ENCODE data around the gene PIK3CB.
A peak's percentile ranks its signal among the peaks of the same experiment; 100 is the strongest.
"Not testable (repeated sequence)": the region's sequence is repeated elsewhere in the genome, so short reads cannot be mapped to it uniquely, and the experiment has no call there.

Gene PIK3CB

DNA sequence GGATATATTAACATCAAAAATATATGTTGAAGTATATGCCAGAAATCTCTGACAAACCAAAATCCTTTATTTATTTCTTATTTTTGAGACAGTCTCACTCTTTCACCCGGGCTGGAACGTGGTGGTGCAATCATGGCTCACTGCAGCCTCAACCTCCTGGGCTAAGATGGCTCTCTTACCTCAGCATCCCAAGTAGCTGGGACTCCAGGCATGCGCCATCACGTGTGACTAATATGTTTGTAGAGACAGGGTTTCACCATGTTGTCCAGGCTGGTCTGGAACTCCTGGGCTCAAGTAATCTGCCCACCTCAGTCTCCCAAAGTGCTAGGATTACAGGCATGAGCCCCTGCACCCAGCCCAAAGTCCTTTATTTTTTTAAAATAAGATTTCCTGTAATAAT, 214.3 kb downstream of the PIK3CB start:
- TF ChIP-seq, protein P1, sequence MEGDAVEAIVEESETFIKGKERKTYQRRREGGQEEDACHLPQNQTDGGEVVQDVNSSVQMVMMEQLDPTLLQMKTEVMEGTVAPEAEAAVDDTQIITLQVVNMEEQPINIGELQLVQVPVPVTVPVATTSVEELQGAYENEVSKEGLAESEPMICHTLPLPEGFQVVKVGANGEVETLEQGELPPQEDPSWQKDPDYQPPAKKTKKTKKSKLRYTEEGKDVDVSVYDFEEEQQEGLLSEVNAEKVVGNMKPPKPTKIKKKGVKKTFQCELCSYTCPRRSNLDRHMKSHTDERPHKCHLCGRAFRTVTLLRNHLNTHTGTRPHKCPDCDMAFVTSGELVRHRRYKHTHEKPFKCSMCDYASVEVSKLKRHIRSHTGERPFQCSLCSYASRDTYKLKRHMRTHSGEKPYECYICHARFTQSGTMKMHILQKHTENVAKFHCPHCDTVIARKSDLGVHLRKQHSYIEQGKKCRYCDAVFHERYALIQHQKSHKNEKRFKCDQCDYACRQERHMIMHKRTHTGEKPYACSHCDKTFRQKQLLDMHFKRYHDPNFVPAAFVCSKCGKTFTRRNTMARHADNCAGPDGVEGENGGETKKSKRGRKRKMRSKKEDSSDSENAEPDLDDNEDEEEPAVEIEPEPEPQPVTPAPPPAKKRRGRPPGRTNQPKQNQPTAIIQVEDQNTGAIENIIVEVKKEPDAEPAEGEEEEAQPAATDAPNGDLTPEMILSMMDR (IDR thresholded peaks at IDR 0.05; ENCODE audit: extremely low read depth, insufficient read depth, missing control alignments) = no peak
- no peak for DNase-seq (ENCODE audit: low spot score)
- in situ Hi-C loops (cut with MboI; ENCODE audit: low pct_unique_long_range_greater_than_20kb, low sequenced_read_pairs, unreplicated experiment) = no loop called here

DNA sequence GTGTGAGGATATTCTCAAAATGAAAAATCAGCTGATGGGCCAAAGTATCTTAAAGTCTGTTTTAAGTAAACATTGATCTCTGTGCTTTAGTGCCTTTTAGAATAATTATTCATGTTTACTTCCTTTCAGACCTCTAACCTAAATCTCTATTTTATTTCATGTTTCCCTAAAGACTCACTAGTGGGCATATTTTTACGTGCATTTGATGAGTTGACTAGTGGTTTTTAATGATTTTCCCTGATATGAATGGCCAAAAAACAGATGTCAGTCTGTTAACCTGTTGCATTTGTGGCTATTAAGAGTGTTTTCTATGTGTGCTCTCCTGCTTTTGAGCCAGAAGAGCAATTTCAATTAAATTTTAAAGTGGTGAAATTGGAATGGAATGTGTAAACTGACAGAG, 219.3 kb downstream of the PIK3CB start:
- TF ChIP-seq, protein P1 (IDR thresholded peaks at IDR 0.05; ENCODE audit: extremely low read depth, insufficient read depth, missing control alignments) = no peak
- in situ Hi-C loops (cut with MboI; ENCODE audit: low pct_unique_long_range_greater_than_20kb, low sequenced_read_pairs, unreplicated experiment) = no loop called here

DNA sequence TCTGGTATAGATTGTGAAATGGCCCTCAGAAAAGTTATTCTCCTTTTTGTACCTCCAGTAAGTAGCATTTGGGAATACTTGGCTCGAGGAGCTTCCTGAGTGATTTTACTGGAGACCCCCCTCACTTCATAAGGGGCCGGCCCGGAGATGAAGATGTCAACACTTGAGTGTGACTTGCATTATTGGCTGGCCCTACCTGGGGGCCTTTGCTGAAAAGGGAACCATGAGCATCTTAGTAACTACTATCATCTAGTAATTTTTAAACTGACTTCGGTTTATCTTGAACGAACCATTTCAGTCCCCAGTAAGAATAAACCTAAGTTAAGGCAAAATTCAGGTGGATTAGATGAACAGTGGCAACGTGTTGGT, 224.8 kb downstream of the PIK3CB start:
- no peak for DNase-seq (ENCODE audit: low spot score)
- in situ Hi-C loops (cut with MboI; ENCODE audit: low pct_unique_long_range_greater_than_20kb, low sequenced_read_pairs, unreplicated experiment) = no loop called here
- TF ChIP-seq, protein P1 (IDR thresholded peaks at IDR 0.05; ENCODE audit: extremely low read depth, insufficient read depth, missing control alignments) = no peak

More for the DNA sequence above, 219.3 kb downstream of the PIK3CB start:
- DNase-seq (ENCODE audit: low spot score) = no peak

DNA sequence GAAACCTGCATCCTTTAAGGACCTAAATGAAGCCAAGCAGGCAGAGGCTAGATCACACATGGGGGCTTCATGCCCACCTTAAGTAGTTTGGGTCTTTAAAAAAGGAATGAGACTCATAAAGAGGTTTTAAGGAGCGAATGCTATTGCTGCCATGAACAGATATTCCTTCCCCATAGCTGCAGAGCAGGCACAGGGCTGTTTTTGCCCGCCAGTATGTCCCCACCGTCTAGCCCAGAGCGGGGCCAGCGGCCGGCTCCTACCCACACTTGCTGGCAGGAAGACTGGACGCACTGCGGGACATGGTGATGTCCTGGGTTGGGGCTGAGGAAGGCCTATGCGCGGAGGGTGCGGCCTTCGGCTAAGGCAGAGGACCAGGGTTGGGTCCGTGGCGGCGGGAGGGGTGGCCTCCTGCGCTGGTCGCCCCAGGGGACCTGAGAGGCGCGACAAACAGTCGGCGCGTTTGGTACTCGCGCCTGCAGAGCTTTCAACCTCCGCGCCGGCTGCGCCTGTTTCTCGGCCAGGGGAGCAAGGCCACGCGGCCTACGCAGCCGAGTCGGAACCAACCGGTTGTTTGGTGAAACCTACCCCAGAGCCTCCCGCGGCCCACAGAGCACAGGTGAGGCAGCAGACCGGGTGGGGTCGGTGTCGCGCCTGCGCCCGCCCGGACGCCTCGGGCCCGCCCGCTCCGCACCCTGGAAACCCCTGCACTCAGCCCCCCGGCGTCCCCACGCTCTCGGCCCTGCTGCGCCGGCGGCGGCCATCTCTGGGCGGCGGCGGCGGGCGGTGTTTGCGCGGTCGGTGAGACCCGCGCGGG, 226.2 kb downstream of the PIK3CB start, which contains the start of gene FAIM:
Gene FAIM (plus strand): TSS at position 450 of the 814 bp plus-strand sequence. CDS start 10,956 bp downstream, outside the sequence.
- DNase-seq (ENCODE audit: low spot score) = peak; percentile 75
- TF ChIP-seq, protein P1 (IDR thresholded peaks at IDR 0.05; ENCODE audit: extremely low read depth, insufficient read depth, missing control alignments) = no peak
- in situ Hi-C loops (cut with MboI; ENCODE audit: low pct_unique_long_range_greater_than_20kb, low sequenced_read_pairs, unreplicated experiment) = no loop called here

DNA sequence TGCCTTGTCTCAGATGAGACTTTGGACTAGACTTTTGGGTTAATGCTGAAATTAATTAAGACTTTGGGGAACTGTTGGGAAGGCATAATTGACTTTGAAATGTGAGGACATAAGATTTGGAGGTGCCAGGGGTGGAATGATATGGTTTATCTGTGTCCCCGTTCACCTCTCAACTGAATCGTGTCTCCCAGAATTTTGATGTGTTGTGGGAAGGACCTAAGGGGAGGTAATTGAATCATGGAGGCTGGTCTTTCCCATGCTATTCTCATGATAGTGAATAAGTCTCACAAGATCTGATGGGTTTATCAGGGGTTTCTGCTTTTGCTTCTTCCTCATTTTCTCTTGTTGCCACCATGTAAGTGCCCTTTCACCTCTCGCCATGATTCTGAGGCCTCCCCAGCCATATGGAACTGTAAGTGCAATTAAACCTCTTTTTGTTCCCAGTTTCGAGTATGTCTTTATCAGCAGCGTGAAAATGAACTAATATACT, 230.6 kb downstream of the PIK3CB start:
- DNase-seq (ENCODE audit: low spot score); in situ Hi-C loops (cut with MboI; ENCODE audit: low pct_unique_long_range_greater_than_20kb, low sequenced_read_pairs, unreplicated experiment): not testable (repeated sequence)
